Ovary (tissue), 3 donors: ENCODE measurements around the gene KCNIP4.

Experiments
- CTCF ChIP-seq, 3 donors: fragments of 450-650 bp in 2 of 3; fragments of 200-600 bp in 1 of 3; IDR thresholded peaks; one replicate each; pipeline versions ENCODE4 v1.5.1 to v1.8.0; 2016 to 2022; ENCODE audit warnings: antibody characterized with exemption in 3 of 3, mild to moderate bottlenecking in 1 of 3
- EP300 ChIP-seq: sonication (generic); formaldehyde crosslinking; IDR thresholded peaks from one replicate; pipeline ENCODE4 v1.6.1; 2017; ENCODE audit warnings: antibody characterized with exemption
- POLR2A ChIP-seq: fragments of 450-650 bp; IDR thresholded peaks from one replicate; pipeline ENCODE4 v1.6.1; 2017; ENCODE audit warnings: antibody characterized with exemption, mild to moderate bottlenecking, moderate library complexity
- donor health status: DM: no; HTN: no; CAD: no.

- no peak for TF ChIP-seq CTCF (IDR thresholded peaks at IDR 0.05)
- TF ChIP-seq POLR2A, result no peak
- TF ChIP-seq EP300, result no peak
Observed at GRCh38 chr4:21470535-21470934, 478.0 kb downstream of the KCNIP4 start.
